ENCODE measurements around the gene GALNT7.
"Not testable (repeated sequence)": the region's sequence is repeated elsewhere in the genome, so short reads cannot be mapped to it uniquely, and the experiment has no call there.

The GALNT7 gene

GRCh38 chr4:173168396-173169177 is at the start of gene GALNT7:
TSS of gene GALNT7 (plus strand) at chr4:173168811. CDS start at chr4:173168836, 25 bp downstream.
- DNase-seq (ENCODE audit: low spot score): peak; percentile 79

GRCh38 chr4:173118819-173119218 is 49.8 kb upstream of the GALNT7 start:
- DNase-seq (ENCODE audit: low spot score): not testable (repeated sequence)

GRCh38 chr4:173119818-173120217 is 48.8 kb upstream of the GALNT7 start:
- no peak for DNase-seq (ENCODE audit: low spot score)

- DNase-seq (ENCODE audit: low spot score): no peak
These were observed 47.5 kb upstream of the GALNT7 start for GRCh38 chr4:173121076-173121561.

GRCh38 chr4:173124209-173124865 is 44.3 kb upstream of the GALNT7 start:
- no peak for DNase-seq (ENCODE audit: low spot score)

- DNase-seq (ENCODE audit: low spot score): no peak
These were observed 43.3 kb upstream of the GALNT7 start for GRCh38 chr4:173125216-173125812.

GRCh38 chr4:173128199-173128890 is 40.3 kb upstream of the GALNT7 start:
- DNase-seq (ENCODE audit: low spot score): no peak

- no peak for DNase-seq (ENCODE audit: low spot score)
These were observed 37.9 kb upstream of the GALNT7 start for GRCh38 chr4:173130687-173131086.

- no peak for DNase-seq (ENCODE audit: low spot score)
These were observed 34.2 kb upstream of the GALNT7 start for GRCh38 chr4:173134426-173134825.

- DNase-seq (ENCODE audit: low spot score): no peak
These were observed 33.3 kb upstream of the GALNT7 start for GRCh38 chr4:173135241-173135847.

GRCh38 chr4:173138624-173139023 is 30.0 kb upstream of the GALNT7 start:
- no peak for DNase-seq (ENCODE audit: low spot score)

- no peak for DNase-seq (ENCODE audit: low spot score)
These were observed 29.1 kb upstream of the GALNT7 start for GRCh38 chr4:173139561-173139960.

- no peak for DNase-seq (ENCODE audit: low spot score)
These were observed 23.5 kb upstream of the GALNT7 start for GRCh38 chr4:173145131-173145530.

- DNase-seq (ENCODE audit: low spot score): no peak
These were observed 22.2 kb upstream of the GALNT7 start for GRCh38 chr4:173146456-173146855.

GRCh38 chr4:173151496-173151895 is 17.1 kb upstream of the GALNT7 start:
- DNase-seq (ENCODE audit: low spot score): no peak

- no peak for DNase-seq (ENCODE audit: low spot score)
These were observed 16.5 kb upstream of the GALNT7 start for GRCh38 chr4:173152104-173152503.

- DNase-seq (ENCODE audit: low spot score): no peak
These were observed 15.2 kb upstream of the GALNT7 start for GRCh38 chr4:173153445-173153844.

GRCh38 chr4:173159791-173160190 is 8.8 kb upstream of the GALNT7 start:
- DNase-seq (ENCODE audit: low spot score): no peak

GRCh38 chr4:173160871-173161270 is 7.7 kb upstream of the GALNT7 start:
- DNase-seq (ENCODE audit: low spot score): no peak

GRCh38 chr4:173161311-173161710 is 7.3 kb upstream of the GALNT7 start:
- no peak for DNase-seq (ENCODE audit: low spot score)

- DNase-seq (ENCODE audit: low spot score): no peak
These were observed 2.9 kb upstream of the GALNT7 start for GRCh38 chr4:173165706-173166105.

GRCh38 chr4:173166491-173166890 is 2.1 kb upstream of the GALNT7 start:
- no peak for DNase-seq (ENCODE audit: low spot score)

All from germinal center (tissue), 1 donor.